ENCODE results near the gene TMEM248. TPM values are rescaled to one million over a fixed set of nuclear protein-coding genes. Genes with fewer than 3 reads are reported as not detected.
"Not testable (repeated sequence)": the region's sequence is repeated elsewhere in the genome, so short reads cannot be mapped to it uniquely, and the experiment has no call there.

Gene TMEM248
- total RNA-seq, 4 donors from 2014 or later: 68.5 to 113 (median 83.4) TPM

DNA sequence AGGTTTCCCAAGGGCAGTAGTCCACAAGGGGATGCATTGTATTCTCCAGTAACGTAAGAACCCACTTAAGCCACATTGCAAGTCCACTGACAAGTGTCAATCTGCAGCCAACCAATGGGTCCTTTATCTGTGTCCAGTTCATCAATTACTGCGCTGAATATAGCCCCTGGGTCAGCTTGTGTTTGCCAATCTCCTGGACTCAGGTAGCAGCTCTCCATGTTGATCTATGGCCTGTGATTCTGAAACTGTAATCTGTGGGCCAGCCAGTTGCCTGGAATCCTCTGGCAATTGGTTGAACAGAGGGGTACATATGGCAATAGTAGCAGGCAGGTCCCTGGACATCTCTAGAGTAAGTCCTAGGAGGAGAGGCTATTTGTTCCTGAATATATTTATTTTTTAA, 8.8 kb upstream of the TMEM248 start:
- no peaks in the 10 kb centered on the region for H3K4me1 ChIP-seq
- DNase-seq: no peak
- TF ChIP-seq, protein P1, sequence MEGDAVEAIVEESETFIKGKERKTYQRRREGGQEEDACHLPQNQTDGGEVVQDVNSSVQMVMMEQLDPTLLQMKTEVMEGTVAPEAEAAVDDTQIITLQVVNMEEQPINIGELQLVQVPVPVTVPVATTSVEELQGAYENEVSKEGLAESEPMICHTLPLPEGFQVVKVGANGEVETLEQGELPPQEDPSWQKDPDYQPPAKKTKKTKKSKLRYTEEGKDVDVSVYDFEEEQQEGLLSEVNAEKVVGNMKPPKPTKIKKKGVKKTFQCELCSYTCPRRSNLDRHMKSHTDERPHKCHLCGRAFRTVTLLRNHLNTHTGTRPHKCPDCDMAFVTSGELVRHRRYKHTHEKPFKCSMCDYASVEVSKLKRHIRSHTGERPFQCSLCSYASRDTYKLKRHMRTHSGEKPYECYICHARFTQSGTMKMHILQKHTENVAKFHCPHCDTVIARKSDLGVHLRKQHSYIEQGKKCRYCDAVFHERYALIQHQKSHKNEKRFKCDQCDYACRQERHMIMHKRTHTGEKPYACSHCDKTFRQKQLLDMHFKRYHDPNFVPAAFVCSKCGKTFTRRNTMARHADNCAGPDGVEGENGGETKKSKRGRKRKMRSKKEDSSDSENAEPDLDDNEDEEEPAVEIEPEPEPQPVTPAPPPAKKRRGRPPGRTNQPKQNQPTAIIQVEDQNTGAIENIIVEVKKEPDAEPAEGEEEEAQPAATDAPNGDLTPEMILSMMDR (IDR thresholded peaks at IDR 0.05): no peak
- no peak for TF ChIP-seq POLR2A (IDR thresholded peaks at IDR 0.05)
- H3K27me3 ChIP-seq: no peaks in the 10 kb centered on the region
- intact Hi-C loops (cut with DNase I; ENCODE audit: low total_unique reads): no loop called here
- no peak overlapping the region for H3K27ac ChIP-seq
- no peaks in the 10 kb centered on the region for H3K36me3 ChIP-seq
- H3K4me3 ChIP-seq: no peak overlapping the region
- no peaks in the 10 kb centered on the region for H3K9me3 ChIP-seq

DNA sequence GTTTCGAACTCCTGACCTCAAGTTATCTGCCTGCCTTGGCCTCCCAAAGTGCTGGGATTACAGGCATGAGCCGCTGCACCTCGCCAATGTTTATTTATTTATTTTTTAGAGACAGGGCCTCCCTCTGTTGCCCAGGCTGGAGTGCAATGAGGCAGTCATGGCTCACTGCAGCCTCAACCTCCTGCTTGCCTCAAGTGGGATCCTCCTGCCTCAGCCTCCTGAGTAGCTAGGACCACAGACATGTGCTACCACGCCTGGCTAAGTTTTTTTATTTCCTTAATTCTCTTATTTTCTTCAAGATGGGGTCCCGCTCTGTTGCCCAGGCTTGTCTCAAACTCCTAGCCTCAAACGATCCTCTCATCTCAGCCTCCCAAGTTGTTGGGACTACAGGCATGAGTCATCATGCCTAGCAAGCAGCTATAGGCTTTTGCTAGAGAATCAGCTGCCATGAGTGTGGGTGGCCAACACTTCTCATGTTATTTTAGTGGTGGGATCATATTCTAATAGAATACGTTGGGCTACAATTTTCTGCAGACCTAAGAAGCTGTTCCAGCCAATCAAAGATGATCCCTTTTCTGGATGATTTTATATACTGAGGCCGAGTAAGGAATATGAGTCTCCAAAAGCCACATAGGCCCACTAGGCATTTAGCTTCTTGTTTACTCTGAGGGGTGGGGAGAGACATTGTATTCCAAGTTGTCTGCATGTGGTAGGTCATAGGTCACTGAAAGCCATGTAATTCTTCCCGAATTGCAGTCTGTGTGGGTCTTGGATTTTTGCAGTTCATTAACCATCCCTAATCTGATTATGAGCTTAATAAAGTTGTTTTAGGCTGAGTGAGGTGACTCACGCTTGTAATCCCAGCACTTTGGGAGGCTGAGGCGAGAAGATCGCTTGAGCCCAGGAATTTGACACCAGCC, 7.6 kb upstream of the TMEM248 start:
- H3K36me3 ChIP-seq: no peaks in the 10 kb centered on the region
- H3K9me3 ChIP-seq: no peaks in the 10 kb centered on the region
- no peak for TF ChIP-seq POLR2A (IDR thresholded peaks at IDR 0.05)
- TF ChIP-seq, protein P1 (IDR thresholded peaks at IDR 0.05): no peak
- DNase-seq: no peak
- H3K4me1 ChIP-seq: no peaks in the 10 kb centered on the region
- intact Hi-C loops (cut with DNase I; ENCODE audit: low total_unique reads): no loop called here
- no peaks in the 10 kb centered on the region for H3K27me3 ChIP-seq
- H3K4me3 ChIP-seq: no peak overlapping the region
- H3K27ac ChIP-seq: no peak overlapping the region

GRCh38 chr7:66917904-66918303, 3.1 kb upstream of the TMEM248 start:
- H3K27ac ChIP-seq: not testable (repeated sequence)

DNA sequence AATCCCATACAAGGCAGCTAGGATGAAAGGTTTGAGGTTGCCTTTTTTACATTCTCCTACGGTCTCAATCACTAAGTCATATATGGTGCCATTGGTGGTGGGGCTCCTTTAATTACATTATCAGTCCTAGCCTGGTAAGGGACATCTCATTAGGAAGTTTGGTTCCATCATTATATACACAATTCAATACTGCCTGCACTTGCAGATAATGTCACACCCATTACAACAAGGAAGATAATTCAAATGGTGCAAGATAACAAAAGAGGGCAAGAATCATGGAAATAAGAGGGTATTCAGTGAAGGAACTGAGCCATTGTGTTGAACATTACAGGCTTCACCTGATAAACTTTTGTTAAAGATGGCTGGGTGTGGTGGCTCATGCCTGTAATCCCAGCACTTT, 1.7 kb upstream of the TMEM248 start:
- Histone ChIP-seq H3K9me3 (no peaks in the 10 kb centered on the region), H3K27me3 (no peaks in the 10 kb centered on the region), H3K4me3 (no peak overlapping the region), H3K36me3 (no peaks in the 10 kb centered on the region), H3K27ac (no peak overlapping the region), H3K4me1 (peaks cover 0 to 23% of the 10 kb centered on the region in 2 donors)
- no peak for TF ChIP-seq POLR2A (IDR thresholded peaks at IDR 0.05)
- TF ChIP-seq, protein P1 (IDR thresholded peaks at IDR 0.05): no peak
- intact Hi-C loops (cut with DNase I; ENCODE audit: low total_unique reads): no loop called here
- DNase-seq: no peak

More at GRCh38 chr7:66917904-66918303, 3.1 kb upstream of the TMEM248 start:
- H3K9me3 ChIP-seq; intact Hi-C loops (cut with DNase I; ENCODE audit: low total_unique reads); H3K36me3 ChIP-seq; H3K4me3 ChIP-seq; H3K4me1 ChIP-seq; H3K27me3 ChIP-seq; DNase-seq: not testable (repeated sequence)

- intact Hi-C loops (cut with DNase I; ENCODE audit: low total_unique reads): no loop called here
- no peaks in the 10 kb centered on the region for H3K36me3 ChIP-seq
Measured at GRCh38 chr7:66919704-66920103, 1.3 kb upstream of the TMEM248 start.

More at GRCh38 chr7:66919704-66920103, 1.3 kb upstream of the TMEM248 start:
- Histone ChIP-seq H3K27me3 (no peaks in the 10 kb centered on the region), H3K4me3 (no peak overlapping the region), H3K9me3 (no peaks in the 10 kb centered on the region), H3K4me1 (peaks cover 0 to 24% of the 10 kb centered on the region in 2 donors), H3K27ac (no peak overlapping the region)
- no peak for DNase-seq
- TF ChIP-seq POLR2A (IDR thresholded peaks at IDR 0.05): no peak
- TF ChIP-seq, protein P1 (IDR thresholded peaks at IDR 0.05): no peak
